GM21447 (cell line): ENCODE measurements around the gene SLC2A9.

Experiments used
- ATAC-seq: cut with Tn5 transposase; IDR thresholded peaks from one replicate; pipeline ENCODE4 v1.9.1; 2021; ENCODE audit not compliant: unreplicated experiment

Gene SLC2A9

DNA sequence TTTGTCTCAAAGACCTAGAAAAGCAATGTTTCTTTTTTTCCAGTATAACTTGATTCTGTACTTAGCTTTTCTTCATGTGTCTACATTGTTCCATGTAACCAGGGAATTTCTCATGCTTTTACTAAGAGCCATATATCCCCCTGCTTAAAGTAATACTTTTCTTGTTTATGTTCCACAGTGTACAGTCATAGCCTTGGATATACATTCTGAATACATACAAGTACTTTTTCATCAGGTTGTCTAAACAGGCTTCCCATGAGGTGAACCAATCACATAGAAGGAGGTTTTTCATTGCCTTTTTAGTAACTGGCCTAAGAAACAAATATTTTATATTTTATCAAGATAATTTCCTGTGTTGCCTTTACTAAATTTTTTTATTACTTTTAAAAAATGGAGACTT lies 52.8 kb downstream of the SLC2A9 start:
- no peak for ATAC-seq

DNA sequence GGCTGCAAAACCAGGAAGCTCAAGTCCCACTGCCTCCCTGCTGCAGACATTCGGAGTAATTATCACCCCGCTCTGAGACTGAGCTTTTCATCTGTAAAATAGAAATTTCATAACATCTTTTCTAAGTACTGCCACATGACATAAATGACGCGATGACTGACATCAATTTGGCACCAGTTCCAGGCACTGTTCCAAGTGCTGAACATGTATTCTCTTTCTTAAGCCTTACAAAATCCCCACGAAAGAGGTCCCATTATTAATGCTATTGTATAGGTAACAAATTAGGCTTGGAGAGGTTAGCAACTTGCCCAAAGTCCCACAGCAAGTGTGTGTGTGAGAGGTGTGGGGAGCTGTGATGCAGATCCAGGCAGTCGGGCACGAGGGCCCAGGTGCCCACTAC lies 56.4 kb downstream of the SLC2A9 start:
- ATAC-seq = no peak

DNA sequence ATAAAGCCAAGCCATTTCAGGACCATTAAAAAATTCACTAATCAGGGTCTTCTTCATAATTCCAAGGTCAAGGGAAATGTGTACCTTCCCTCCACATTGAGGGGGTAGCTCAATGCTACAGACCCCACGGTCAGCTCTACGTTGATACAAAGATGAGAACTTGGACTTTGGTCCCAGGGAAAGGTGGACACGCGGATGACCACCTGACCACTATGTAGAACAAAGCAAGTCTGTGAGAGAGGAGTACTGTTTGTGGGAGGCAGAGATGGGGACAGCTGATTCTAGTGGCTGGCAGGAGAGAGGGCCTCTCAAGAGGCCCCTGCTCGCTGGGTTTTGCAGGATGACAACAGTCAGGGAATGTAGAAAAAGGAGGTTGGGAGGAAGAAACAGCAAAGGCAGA lies 58.0 kb downstream of the SLC2A9 start:
- no peak for ATAC-seq

DNA sequence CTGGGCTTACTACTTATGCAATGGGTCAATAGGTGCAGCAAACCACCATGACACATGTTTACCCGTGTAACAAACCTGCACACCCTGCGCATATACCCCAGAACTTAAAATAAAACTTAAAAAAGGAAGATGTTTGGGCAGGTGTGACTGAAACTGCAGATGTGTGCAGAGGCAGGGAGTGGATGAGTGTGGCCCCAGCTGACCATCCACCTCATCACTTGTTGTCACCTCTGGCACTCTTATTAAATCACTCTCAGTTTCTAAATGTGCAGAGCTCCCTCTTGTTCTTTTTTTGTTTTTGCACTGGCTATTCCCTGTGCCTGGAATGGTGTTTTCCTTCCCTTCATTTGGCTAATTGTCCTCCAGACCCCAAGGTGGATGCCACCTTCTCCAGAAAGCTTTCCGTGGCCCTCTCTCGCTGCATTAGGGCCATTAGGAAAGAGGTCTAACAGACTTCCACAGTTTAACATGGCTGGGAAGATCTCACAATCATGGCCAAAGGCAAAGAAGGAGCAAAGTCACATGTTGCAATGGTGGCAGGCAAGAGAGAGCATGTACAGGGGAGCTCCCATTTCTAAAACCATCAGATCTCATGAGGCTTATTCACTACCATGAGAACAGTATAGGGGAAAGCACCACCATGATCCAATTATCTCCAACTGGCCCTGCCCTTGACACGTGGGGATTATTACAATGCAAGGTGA lies 58.5 kb downstream of the SLC2A9 start:
- no peak for ATAC-seq

DNA sequence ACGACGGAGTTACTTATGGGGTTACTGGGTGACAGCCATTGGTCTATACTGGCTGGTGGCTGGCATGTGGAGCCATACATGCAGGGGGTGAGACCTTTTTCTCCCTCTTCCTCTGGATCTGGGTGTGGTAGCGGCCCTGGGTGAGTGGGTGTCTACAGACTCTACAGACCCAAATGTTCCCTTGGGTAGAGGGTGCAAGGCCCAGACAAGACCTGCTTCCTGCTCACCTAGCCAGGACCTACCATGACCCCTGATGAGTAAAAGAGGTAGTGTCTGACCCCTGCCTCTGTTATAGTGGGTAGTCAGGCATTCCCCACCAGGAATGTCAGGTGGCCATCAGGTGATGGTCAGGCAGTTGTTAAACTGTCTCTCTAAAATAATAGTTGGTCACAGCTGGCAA lies 66.8 kb downstream of the SLC2A9 start:
- ATAC-seq = no peak

DNA sequence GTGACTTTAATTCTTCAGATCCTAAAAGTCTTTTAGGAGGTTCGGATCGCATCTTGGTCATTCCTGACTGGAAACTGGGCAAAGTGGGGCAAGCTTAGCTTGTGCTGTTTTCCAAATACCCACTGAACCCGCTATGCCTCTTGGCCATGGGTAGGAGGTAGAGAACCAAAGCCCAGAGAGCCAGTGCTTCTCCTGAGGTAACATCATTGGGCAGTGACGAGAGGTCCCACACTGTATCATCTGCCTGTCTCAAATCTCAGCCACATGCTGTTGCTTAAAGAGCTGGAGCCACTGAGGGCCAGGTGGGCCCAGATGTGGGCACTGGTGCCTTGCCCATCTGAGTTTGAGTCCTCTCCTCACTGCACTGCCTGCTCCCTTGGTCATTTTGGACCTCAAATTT lies 68.2 kb downstream of the SLC2A9 start:
- no peak for ATAC-seq

DNA sequence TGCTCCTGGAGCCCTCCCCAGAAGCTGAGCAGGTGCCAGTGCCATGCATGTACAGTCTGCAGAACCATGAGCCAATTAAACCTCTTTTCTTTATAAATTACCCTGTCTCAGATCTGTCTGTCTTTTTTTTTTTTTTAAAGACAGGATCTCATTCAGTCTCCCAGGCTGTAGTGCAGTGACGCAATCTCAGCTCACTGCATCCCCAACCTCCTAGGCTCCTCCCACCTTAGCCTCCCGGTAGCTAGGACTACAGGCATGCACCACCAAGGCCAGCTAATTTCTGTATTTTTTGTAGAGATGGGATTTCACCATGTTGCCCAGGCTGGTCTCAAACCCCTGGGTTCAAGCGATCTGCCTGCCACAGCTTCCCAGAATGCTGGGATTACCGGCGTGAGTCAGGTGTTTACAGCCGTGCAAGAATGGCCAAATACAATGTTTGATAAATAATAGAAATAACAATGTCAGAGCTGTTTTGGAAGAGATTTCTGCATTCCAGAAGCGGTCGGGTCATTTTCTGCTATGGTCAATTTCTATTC lies 68.8 kb downstream of the SLC2A9 start:
- no peak for ATAC-seq

DNA sequence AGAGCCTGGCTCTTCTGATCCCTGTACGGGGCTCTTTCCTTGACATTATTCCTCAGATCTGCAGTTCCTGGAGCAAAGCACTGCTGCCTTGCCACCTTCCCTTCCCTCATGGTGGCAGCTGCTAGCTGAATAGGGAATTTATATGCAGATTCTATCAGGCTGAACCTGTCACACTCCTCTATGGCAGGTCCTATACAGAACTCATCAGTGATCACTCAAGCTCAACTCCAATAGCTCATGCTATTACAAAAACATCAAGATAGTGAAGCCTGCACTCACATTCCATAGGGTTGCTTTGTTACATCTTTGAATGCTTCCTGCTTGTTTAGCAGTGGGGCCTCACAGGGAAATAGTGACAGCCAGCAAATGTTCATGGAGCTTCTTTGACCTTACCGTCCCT lies 71.7 kb downstream of the SLC2A9 start:
- ATAC-seq = no peak

DNA sequence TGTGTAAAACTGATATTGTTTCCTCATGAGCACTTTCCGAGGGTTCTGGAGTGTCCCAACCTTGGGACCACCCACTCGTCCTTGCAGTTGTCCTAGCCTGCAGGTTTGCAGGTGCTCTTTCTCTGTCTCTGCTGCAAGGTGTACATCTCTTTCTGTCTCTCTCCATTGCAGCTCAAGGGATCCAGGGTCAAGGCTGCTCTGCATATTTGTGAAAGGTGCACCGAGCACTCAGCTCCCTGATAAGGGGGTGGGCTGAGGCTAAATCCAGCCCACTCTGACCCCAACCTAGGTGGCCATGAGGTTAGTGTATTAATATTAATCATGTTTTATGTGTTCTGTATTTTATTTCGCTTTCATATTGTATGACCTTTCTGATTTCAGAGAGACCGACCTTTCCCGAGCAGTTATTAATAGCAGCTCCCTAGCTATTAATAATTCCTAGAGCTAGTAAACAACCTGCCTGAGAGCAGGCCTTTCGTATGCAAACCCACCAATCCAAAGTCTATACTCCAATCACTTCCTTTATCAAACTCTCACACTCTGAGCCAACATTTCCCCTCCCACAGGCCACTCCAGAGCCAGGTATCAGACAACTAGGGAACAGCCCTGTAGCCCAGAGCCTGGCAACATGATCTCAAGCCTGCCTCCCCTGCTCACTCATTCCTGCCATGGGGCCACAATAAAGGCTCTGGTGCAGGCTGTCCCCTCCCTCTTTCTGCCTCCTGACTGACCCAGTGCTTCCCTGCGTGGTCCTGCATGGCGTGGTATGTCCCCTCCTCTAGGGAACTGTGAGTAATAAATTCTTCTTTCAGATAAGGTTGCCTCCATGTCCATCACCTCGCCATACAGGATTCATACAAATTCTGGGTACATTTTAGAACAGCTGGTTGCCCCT lies 73.9 kb downstream of the SLC2A9 start:
- no peak for ATAC-seq

DNA sequence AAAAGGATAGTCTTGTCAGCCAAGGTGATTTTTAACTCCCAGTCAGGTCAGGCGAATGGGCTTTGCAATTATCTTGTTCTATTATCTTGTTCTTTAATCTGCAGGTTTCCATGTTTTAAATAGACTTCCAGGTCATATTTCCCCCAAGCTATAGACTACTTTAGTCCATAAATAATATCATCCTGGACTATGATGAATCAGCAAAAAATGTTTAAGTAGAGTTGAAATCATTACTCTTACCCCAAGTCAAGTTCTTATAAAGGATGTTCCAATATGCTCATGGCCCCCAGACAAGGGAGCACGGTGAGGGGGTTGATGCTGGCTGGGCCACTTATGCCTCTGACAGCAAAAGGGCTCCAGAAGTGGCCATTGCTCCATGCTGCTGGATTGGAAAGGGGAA lies 75.1 kb downstream of the SLC2A9 start:
- ATAC-seq = no peak

DNA sequence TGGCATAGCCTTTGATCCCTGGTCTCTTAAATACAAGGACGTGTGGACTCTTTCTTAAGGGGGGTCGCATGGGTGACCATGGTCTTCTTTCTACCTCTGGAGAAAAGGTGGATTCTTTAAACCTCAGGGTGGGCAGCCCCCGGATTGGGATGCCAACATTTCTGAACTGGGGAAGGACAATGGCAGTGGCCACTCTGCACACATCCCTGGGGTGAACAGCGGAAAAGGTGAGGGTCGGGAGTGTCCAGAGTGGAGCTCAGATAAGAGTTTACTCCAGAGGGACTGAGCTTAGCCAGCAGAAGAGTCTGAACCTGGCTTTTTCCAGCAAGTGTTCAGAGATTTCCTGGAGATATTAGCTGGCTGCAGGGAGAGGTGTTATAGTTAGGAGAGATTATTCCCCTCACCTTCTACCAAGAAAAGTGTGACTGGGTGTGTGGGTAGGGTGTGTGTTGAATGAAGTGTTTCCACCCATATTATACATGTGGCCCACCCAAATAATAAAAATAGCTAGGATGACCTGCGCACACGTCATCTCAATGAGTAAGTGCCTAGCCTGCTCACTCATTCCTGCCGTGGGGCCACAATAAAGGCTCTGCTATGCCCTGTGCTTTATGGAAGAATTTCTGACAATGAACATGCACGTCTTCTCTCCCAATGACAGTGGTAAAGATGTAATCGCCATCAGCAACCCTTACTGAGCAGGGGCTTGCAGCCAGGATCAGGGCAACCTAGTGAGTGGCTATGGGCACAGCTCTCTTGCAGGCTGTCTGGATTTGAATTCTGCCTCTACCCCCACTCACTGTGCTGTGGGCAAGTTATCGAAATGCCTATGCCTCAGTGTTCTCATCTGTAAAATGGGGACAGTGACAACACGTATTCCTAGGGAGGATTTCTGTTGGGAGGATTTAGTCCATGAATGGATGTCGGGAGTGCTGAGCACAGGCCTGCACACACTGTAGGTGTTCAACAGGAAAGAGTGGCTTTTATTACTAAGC lies 76.6 kb downstream of the SLC2A9 start:
- no peak for ATAC-seq

DNA sequence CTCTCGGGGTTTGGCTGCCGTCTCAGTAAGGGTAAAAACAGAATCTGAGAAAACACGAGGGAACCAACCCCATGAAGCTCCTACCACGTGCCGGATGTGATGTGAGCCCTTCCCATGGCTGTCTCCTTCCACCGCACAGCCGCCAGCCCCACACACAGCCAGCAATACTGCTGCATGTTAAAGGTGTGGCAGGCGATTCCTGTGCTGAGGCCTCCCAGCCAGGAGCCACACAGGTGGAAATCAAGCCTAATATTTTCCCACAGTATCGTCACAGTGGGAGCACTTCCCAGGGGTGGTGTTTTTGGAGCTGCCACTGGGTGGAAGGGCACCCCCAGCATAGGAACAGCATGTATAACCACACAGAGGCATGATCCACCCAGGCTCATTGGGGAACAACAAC lies 77.5 kb downstream of the SLC2A9 start:
- ATAC-seq = no peak

DNA sequence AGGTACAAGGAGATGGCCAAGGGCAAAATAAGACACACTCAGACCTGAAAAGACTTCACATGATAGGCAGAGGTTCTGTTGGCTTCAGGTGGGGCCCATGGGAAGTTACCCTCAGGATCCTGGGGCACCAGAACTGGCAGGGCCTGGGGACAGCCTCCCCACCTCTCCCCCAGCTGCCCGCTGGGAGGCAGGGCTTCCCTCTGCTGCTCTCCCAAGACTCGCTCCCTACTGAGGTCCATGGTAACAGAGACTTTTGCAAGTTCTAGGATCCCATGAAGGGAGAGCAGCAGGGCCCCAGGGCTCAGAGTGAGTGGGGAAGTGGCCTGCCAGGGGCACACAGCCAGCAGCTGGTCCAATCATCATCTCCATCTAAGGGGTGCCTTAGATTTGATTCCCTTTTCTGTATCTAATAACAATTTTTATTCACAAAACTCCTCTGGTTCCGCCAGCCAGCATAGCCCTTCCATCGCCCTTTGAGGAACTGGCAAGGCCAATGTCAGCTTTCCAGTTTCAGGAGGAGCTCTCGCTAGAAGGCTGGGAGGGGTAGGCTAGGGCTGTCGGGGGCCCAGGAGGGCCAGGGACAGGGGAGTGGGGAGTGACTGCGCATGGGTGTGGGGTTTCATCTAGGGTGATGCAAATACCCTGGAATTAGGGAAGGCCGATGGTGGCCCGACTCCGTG lies 78.2 kb downstream of the SLC2A9 start:
- ATAC-seq = no peak

DNA sequence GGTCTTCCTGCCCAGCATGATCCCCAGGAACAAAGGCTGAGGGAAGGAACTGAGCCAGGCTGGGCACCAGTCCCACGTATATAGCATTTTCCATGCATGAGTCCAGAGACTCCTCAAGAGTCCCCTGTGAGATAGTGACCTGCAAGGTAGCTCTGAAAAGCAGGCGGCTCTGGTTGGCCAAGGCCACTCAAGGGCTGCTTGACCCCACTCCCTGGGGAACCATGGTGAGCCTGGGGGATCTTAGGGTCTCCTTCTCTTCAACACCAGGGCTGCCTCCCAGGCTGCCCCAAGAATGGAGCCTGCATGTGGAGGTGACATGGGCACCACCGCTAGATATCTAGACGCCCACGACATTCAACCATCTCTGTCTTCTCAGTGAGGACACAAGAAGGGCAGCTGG lies 79.2 kb downstream of the SLC2A9 start:
- ATAC-seq = no peak

DNA sequence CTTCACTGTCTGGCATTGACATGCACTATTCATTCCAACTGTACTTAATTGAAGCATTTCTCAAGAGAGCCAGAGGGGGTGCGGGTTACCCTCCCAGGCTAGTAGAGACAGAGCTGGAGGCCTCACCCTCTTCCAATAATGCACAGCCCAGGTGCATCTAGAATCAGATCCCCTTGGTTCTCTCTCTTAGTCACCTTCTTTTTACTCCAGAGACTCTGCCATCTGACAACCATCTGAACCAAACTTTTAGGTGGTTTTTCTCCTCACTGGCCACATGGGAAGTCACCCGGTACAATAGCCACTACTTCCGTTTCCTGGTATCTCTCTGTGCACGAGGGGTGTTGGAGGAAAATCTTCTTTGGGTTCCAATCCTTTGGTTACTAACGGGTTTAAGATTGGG lies 81.3 kb downstream of the SLC2A9 start:
- no peak for ATAC-seq

DNA sequence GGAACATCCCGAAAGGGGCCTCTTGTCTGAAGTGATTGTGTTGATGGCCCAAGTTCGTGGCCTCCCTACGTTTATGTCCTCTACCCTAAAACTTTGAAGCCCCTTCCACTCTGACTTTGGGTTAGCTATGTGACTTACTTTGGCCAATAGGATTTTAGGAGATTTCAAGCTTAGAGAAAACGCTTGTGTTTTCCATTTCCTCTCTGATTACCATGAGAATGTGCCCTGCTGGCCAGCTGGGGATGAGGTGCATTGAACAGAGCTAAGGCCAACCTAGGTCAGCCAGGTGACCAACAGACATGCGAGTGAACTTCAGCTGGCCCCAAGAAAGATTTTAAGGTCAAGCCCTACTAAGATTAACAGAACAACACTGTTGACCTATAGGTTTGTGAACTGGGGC lies 82.4 kb downstream of the SLC2A9 start:
- no peak for ATAC-seq

DNA sequence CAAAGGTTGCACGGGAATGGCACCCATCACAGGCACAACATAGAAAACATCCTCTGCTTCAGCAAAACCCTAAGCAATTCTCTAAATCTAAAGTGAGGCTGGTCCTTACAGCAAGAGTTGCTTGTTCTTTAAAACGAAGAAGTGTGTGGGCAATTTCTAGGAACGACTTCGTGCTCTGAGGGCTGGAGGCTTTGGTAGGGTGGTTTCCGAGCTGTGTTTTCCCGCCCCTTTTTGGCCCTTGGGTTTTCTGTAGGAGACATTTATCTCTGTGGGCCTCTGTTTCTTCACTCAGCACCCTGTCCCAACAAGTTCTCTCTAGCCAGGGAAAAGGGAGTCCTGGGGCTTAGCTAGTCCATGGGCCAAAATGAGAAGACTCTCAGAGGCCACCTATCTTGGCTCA lies 84.2 kb downstream of the SLC2A9 start:
- no peak for ATAC-seq

DNA sequence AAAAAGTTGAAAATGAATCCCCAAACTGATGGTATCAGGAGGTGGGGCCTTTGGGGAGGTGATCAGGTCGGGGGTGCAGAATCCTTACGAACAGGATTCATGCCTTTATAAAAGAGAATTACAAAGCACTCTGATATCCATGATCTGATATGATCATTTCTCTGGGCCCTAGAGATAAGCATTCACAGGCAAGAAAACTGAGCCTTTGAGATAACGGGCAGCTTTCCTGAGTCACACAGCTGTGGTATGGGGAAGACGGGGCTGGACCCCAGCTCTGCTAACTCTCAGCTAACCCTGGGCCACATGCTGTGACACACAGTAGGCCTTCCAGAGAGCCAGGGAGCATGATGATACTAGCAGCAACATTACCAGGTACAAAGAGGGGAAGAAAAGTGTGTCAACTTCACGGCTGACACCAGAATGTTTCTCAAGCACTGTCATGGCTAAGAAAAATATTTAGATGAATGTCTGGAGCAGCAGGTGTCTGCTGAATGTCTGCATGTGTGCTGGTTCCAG lies 85.1 kb downstream of the SLC2A9 start:
- no peak for ATAC-seq

DNA sequence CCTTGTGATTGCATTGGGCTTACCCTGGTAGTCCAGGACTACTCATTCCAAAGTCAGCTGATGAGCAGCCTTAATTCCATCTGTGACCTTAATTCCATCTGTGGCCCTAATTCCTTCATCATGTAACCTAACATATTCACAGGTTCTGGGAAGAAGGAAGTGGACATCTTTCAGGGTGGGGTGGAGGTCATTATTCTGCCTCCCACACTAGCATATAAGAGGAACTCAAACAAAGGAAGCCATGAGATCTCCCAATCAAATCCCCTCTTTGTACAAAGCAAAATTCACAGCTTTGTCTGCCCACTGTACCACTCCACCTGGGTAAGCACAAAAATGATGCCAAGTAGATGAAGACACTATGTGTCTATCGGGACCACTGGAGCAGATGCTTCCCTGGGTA lies 87.3 kb downstream of the SLC2A9 start:
- no peak for ATAC-seq

DNA sequence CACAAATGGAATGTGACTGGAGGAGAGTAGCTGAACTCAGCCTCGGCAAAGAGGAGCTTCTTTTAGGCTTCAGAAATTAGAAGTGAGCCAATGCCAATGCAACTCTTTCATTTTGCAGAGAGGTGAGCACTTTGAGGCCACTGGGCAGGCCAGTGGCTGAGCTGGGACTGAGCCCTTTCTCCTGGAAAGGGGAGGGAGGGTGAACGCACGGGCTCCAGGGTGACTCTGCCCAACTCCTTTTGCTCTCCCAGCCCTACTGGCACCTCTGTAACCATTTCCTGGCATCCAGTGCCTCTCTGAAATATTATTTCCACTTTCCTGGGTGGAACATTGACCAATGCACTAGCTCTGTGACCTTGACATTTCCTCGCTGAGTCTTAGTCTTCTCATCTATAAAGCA lies 88.1 kb downstream of the SLC2A9 start:
- ATAC-seq = no peak
